ES-I3 (cell line): ENCODE data around the gene TREX2.

ENCODE experiments used
- H3K36me3 ChIP-seq: 2 replicates; pipeline ENCODE4 v1.6.1; 2013; ENCODE audit warnings: mild to moderate bottlenecking, low read length, control low read depth, moderate library complexity; ENCODE audit not compliant: insufficient read depth
- H3K4me1 ChIP-seq: 2 replicates; pipeline ENCODE4 v1.6.1; 2013; ENCODE audit warnings: mild to moderate bottlenecking, control low read depth, low read length; ENCODE audit not compliant: insufficient read depth
- H3K9ac ChIP-seq: 2 replicates; pipeline ENCODE4 v1.6.1; 2013; ENCODE audit warnings: low read depth, mild to moderate bottlenecking, low read length, moderate library complexity
- H3K9me3 ChIP-seq: 2 replicates; pipeline ENCODE4 v1.6.1; 2013; ENCODE audit warnings: mild to moderate bottlenecking, low read length, moderate library complexity; ENCODE audit not compliant: control insufficient read depth, insufficient read depth

TREX2 gene

DNA sequence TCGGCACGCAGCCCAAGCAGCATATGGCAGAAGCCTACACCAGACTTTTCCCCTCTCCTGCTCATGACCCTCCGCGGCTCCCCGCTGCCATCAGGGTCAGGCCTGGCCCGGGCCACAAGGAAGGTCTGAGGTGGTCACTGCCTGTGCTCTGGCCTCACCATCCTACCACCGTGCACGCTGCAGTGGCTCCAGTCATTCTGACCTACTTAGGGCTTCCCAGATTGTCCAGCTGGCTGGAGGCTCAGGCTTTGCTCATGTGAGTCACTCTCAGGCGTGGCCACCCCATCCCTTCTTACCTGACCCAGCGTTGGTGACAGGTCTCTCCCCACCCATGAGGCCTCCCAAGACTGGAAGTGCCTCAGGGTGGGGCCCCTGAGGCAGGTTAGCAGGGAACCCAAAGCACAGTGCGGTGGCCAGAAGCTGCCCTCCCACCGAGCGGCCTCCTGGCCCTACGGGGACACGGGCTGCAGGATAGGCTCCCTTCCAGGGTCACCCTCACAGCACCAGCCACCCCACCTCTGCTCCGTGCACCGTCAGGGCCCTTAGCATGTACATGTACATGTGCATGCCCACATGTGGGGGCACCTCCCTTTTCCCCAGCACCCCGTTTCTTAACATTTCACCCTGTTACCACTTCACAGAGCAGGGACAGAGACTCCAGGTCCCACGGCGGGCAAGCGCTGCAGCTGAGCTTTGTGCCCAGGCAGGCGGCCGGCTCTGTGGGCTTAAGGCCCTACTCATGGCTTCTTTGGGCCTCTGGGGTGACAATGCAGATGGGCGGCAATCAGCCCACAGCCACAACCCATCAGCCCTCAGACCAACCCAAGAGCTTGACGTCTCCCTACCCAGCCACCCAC is 2.2 kb downstream of the TREX2 start:
- Histone ChIP-seq H3K9me3 (no peaks in the 10 kb centered on the region), H3K36me3 (no peaks in the 10 kb centered on the region), H3K4me1 (no peaks in the 10 kb centered on the region), H3K9ac (no peak overlapping the region)

DNA sequence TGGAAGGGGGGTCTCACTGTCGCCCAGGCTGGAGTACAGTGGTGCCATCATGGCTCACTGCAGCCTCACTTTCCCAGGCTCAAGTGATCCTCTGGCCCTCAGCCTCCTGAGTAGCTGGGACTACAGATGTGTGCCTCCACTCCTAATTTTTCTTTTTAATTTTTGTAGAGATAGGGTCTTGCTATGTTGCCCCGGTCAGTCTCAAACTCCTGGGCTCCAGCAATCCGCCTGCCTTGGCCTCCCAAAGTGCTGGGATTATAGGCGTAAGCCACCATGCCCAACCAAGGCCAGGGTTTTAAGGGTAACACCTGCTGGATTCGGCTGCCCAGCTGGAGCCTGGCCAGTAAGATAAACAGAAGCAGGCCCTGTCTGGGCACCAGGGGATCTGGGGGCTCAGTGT is 3.4 kb downstream of the TREX2 start:
- Histone ChIP-seq H3K4me1 (no peaks in the 10 kb centered on the region), H3K9me3 (no peaks in the 10 kb centered on the region), H3K36me3 (no peaks in the 10 kb centered on the region), H3K9ac (no peak overlapping the region)

DNA sequence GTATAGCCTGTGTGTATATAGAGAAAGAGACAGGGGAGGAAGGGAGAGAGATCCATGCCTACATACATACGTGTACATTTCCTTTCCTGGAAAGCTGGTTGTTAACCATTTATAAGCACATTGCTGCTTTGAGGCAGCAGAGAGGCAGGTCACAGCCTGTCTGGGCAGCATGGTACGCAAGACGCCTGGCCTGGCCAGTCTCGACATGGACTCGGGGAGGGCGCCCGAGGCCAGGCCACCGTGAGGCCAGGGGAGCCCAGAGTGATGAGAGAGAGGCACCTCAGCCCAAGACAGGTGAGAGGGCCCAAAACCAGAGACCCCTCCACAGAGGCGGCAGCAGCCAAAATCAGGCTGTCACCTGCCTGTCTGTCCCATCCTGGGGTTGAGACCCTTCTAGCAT is 3.9 kb downstream of the TREX2 start:
- Histone ChIP-seq H3K9ac (no peak overlapping the region), H3K4me1 (no peaks in the 10 kb centered on the region), H3K9me3 (no peaks in the 10 kb centered on the region), H3K36me3 (no peaks in the 10 kb centered on the region)

DNA sequence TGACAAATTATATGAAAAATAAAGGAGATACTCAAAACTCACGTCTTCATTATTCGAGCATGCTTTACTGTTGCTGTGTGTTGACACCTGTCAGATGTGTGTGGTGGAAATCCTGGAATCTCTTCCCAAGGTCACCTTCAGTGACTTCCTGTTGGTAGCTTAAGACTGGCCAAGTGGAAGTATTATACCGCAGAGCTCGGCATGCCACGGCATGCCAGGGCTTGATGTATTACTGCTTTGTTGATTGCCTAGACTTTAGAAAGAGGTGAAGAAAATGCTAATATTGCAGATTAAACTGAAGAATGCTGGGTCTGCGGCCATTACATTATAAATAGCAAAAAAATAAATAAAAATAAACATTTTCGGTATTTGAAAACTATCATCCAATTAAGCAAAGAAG is 4.6 kb downstream of the TREX2 start:
- H3K4me1 ChIP-seq: no peaks in the 10 kb centered on the region
- no peaks in the 10 kb centered on the region for H3K9me3 ChIP-seq
- H3K36me3 ChIP-seq: no peaks in the 10 kb centered on the region
- H3K9ac ChIP-seq: no peak overlapping the region

DNA sequence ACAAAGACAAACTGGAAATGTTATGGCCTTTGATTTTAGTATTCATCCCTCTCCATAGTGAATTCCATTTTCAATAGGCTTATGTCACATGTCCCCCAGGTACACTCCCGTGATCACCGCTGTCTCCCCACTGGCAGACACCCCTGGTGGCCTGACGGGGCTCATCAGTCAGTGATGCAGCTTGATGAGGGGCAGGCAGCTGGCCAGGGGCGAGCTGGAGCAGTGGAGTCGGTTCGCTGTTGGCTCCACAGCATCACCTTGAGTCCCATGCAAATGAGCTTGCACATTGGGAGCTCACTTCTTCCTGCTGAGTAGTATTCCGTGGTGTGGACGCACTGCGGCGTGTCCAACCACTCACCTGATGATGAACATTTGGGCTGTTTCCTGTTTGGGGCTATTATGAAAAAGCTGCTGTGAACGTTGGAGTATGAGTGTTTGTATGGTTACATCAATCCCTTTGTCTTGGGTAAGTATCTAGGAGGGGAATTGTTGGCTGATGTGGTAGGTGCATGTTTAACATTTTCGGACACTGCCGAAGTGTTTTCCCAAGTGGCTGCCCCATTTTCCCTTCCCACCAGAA is 5.2 kb downstream of the TREX2 start:
- Histone ChIP-seq H3K4me1 (no peaks in the 10 kb centered on the region), H3K36me3 (no peaks in the 10 kb centered on the region), H3K9ac (no peak overlapping the region), H3K9me3 (no peaks in the 10 kb centered on the region)

DNA sequence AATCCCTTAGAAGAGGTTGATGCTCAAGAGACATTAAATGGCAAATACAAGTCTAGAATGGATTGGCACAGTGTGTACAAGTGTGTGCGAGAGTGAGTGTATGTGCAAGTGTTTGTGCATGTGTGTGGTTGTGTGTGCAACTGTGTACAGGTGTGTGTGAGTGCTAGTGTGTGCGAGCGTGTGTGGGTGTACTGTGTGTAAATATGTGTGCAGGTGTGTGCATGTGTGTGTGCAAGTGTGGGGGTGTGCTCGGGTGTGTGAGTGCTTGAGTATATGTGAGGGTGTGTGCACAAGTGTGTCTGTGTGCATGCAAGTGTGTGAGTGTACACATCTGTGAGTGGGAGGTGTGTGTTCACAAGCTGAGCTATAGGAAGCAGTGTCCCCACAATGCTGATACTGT is 5.9 kb downstream of the TREX2 start:
- Histone ChIP-seq H3K9ac (no peak overlapping the region), H3K4me1 (no peaks in the 10 kb centered on the region), H3K36me3 (no peaks in the 10 kb centered on the region), H3K9me3 (no peaks in the 10 kb centered on the region)

DNA sequence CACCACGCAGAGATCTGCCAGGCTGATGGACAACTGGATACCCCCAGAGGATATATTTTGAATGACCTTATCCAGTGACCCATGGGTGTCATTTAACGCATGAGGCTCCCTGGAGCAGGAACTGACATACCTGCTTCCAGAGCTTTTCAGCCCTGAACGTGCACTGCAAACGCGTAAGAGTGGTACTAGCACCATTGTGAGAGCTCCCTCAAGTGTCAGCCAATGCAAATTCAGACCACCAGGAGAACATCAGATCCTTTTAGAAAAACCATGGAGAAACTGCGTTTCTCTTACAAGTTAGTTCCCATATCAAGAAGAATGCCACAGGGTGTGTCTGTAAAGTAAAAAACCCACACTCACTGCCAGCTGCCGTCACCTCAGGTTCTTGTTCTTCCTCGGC is 7.3 kb downstream of the TREX2 start:
- Histone ChIP-seq H3K36me3 (no peaks in the 10 kb centered on the region), H3K9ac (no peak overlapping the region), H3K9me3 (no peaks in the 10 kb centered on the region), H3K4me1 (no peaks in the 10 kb centered on the region)

DNA sequence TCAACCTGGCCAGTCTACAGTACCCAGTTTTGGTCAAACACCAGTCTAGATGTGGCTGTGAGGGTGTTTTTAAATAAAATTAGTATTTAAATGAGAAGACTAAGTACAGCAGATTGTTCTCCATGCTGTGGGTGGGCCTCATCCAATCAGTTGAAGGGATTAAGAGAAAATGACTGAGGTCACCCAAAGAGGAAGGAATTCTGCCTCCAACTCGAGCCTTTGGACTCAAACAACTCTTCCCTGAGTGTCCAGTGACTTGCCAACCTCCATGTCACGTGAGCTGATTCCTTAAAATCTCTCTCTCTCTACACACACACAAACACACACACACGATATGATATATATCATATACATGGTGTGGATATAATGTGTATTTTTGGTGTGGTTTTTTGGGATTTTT is 10.0 kb downstream of the TREX2 start:
- H3K4me1 ChIP-seq: no peaks in the 10 kb centered on the region

DNA sequence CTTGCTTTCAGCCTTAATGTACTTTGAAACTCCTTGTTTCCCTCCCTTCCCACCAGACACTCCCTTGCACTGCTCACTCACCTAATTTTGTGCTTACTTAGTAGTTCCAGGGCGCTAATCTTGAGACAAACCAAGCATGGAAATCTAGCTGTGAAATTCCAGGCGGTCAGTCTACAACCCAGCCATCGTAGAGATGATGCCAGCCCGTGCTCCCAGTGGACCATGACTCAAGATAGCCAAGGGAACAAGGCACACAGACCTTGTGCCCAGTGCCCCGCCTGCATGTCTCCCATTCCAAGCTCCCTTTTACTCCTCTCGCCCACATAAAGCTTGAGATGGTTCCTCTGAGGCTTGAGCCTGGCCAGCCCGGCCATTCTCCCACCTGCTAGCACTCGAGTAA is 11.1 kb downstream of the TREX2 start:
- H3K36me3 ChIP-seq: no peaks in the 10 kb centered on the region
- 0 out of 2 replicates have a peak, but pooled peaks cover 3% of the 10 kb centered on the region for H3K9me3 ChIP-seq
- H3K4me1 ChIP-seq: no peaks in the 10 kb centered on the region
- H3K9ac ChIP-seq: no peak overlapping the region

More for the DNA sequence above, 10.0 kb downstream of the TREX2 start:
- Histone ChIP-seq H3K9ac (no peak overlapping the region), H3K36me3 (no peaks in the 10 kb centered on the region), H3K9me3 (no peaks in the 10 kb centered on the region)

DNA sequence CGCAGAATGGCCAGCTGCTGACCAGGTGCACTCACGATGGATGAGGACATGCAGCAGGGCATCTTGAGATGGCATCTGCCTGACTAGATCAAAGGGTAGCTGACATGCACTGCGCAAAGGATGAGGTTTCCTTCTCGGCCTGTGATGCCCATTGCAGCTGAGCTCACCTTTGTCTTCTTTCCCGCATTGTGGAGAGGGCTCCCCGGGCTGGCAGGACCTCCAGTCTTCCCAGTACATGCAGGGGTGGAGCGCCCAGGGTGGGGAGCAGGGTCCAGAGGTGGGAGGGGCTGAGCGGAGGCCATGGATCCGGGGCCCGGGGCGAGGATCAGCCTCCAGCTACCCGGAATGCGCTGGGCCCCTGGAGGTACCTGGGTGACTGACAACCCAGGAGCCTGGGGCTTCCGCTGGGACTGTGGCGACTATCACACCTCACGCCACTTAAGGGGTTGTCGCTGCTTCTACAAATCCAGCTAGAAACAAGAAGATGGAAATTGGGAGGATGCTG is 12.0 kb downstream of the TREX2 start:
- Histone ChIP-seq H3K4me1 (no peaks in the 10 kb centered on the region), H3K9ac (no peak overlapping the region), H3K9me3 (0 out of 2 replicates have a peak, but pooled peaks cover 3% of the 10 kb centered on the region), H3K36me3 (no peaks in the 10 kb centered on the region)

DNA sequence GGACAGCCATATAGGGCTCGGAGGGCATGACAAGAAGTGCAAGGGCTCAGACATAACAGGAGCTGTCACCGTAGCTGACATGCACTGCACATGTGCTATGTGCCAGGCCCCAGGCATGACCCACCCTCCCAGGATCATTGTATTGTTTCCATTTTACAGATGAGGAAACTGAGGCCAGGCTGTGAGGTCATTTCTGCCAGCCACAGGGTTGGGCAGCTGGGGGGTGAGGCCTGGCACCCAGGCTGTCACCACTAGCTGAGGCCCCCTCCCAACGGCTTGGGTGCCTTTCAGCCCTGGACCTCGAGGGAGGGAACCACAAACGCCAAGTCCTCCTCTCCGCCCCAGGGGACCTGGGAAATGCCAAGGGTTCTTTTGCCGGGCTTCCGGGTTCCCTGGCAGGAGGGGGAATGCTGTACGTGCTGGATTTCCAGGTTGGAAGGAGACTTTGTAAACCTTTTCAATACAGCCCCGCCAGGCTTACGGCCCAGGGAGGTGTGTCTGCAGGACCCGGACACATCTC is 12.6 kb downstream of the TREX2 start:
- 0 out of 2 replicates have a peak, but pooled peaks cover 3% of the 10 kb centered on the region for H3K9me3 ChIP-seq

DNA sequence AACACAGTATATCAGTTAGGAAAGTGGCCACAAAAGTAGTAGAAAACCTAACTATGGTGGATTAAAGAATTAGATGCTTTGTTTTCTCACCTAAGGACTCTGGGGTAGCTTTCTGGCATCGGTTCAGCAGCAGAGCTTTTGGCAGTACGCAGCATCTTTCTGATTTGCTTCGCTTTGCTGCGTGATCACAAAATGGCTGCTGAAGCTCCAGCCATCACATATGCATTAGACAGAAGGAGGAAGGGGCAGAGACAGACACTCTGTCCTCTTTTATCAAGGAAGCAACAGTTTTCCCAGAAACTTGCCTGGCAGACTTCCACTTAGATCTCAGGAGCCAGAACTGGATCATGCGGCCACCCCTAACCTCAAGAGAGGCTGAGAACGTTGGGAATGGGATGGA is 15.1 kb downstream of the TREX2 start:
- Histone ChIP-seq H3K36me3 (no peaks in the 10 kb centered on the region), H3K9ac (no peak overlapping the region), H3K4me1 (no peaks in the 10 kb centered on the region), H3K9me3 (0 out of 2 replicates have a peak, but pooled peaks cover 3% of the 10 kb centered on the region)

More for the DNA sequence above, 12.6 kb downstream of the TREX2 start:
- Histone ChIP-seq H3K4me1 (no peaks in the 10 kb centered on the region), H3K36me3 (no peaks in the 10 kb centered on the region), H3K9ac (no peak overlapping the region)

DNA sequence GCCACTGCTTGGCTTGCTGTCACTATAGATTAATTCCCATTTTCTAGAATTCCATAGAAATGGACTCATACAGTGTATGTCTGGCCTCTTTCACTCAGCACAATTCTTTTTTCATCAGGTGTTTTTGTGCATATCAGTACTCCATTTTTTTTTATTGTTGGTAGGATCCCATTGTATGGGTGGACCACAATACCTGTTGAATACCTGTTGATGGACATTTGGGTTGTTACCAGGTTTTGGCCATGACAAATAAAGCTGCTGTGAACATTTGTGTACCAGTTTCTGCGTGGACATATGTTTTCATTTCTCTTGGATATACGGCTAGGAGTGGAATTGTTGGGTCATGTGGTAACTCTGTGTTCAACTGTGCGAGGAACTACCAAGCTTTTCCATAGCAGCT is 19.7 kb downstream of the TREX2 start:
- no peaks in the 10 kb centered on the region for H3K4me1 ChIP-seq
- H3K9ac ChIP-seq: no peak overlapping the region
- no peaks in the 10 kb centered on the region for H3K36me3 ChIP-seq
- 0 out of 2 replicates have a peak, but pooled peaks cover 3% of the 10 kb centered on the region for H3K9me3 ChIP-seq

DNA sequence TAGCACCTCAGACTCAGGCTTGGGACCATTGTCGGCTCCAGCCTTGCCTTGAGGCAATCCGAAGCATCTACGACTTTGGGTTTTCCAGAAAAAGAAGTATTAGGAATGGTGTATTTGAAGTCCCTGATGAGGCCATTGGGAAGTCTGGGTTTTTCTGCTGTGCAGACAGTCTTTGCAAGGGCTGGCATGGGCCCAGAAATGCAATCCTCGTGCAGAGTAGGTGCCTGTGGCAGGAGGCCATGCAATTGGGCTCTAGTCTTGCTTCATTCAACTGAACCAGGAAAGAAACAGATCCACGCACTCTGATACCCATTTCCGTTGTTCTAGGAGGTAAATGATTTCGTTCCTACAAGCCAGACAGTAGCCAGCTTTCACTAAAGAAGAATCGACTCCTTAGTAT is 22.2 kb downstream of the TREX2 start:
- Histone ChIP-seq H3K4me1 (no peaks in the 10 kb centered on the region), H3K36me3 (no peaks in the 10 kb centered on the region), H3K9me3 (no peaks in the 10 kb centered on the region), H3K9ac (no peak overlapping the region)

DNA sequence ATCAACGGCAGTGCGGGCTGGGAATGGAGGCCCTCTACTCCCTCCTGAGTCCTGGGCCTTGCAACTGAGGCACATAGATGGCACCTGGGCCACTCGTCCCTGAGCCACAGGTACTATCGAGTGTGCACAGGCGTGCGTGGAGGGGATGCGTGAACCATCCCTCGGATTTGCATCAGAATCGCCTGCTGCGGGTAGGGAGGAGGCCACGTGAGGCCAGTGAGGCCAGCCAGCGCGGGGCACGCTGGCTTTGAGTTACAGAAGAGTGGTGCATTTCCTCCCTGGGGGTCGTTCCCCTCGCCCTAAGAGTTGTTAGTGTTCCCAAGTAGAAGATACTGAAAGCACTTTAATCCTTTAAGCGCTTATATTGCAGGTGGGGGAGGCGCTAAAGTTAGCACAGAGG is 24.0 kb downstream of the TREX2 start:
- Histone ChIP-seq H3K36me3 (no peaks in the 10 kb centered on the region), H3K4me1 (no peaks in the 10 kb centered on the region), H3K9ac (no peak overlapping the region), H3K9me3 (no peaks in the 10 kb centered on the region)
